ENCODE results near the gene ATXN1.
"Not testable (repeated sequence)": the region's sequence is repeated elsewhere in the genome, so short reads cannot be mapped to it uniquely, and the experiment has no call there.

The ATXN1 gene

GRCh38 chr6:16635291-16635809, 125.9 kb downstream of the ATXN1 start:
- no peak for DNase-seq

DNA sequence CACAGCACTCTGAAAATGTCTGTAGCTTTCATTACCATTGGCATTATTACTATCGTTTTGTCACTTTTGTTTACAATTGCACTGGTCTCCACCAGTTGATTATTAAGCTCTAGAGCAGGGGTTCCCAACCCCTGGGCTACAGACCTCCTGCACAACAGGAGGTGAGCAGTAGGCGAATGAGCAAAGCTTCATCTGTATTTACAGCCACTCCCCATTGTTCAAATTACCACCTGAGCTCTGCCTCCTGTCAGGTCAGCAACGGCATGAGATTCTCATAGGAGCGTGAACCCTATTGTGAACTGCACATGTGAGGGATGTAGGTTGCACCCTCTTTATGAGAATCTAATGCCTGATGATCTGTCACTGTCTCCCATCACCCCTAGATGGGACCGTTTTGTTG, 126.4 kb downstream of the ATXN1 start:
- no peak for DNase-seq

DNA sequence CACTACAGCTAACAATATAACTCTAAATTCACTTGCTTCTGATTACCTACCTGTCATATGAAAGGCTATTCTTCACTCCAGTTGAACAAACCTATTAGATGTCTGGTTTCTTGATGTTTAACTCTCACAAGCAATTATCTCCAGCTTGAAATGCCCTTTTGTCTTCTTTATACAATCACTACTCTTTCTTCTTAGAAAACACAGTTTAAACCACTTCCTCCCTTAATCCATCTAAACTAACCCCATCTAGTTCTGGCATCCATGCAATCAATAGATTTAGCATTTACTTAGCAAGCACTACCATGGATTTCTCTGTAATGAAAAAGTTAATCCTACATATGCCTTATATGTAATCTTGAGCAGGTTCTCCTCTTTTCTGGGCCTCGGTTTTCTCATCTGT, 127.3 kb downstream of the ATXN1 start:
- no peak for DNase-seq

- DNase-seq: no peak
These were observed 127.8 kb downstream of the ATXN1 start for GRCh38 chr6:16633465-16633864.

DNA sequence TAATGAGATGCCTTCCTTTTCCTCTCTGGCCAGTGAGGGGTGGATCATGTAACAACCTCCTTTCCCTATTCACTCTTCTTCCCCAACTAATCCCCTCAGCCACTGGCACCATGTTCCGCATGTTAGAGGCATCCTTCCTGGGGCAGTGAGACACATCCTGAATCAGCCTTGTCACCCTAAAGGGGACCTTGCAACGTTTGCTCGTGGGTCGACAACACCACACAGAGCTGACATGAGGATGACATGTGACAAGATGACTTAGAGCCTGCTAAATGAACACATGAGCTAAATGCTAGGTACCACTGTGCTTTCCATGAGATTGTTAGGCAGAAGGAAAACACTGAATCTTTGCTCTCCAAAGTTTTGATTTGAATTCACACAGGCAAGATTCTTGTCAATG, 129.2 kb downstream of the ATXN1 start:
- DNase-seq: no peak

GRCh38 chr6:16630026-16630643, 131.1 kb downstream of the ATXN1 start:
- no peak for DNase-seq

DNA sequence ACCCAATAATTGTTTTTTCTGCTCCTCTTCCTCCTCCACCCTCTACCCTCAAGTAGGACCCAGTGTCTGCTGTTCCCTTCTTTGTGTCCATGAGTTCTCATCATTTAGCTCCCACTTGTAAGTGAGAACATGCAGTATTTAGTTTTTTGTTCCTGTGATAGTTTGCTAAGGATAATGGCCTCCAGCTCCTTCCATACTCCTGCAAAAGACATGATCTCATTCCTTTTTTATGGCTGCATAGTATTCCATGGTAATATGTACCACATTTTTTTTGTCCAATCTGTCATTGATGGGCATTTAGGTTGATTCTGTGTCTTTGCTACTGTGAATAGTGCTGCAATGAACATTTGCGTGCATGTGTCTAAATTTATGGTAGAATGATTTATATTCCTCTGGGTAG, 132.7 kb downstream of the ATXN1 start:
- DNase-seq: not testable (repeated sequence)

DNA sequence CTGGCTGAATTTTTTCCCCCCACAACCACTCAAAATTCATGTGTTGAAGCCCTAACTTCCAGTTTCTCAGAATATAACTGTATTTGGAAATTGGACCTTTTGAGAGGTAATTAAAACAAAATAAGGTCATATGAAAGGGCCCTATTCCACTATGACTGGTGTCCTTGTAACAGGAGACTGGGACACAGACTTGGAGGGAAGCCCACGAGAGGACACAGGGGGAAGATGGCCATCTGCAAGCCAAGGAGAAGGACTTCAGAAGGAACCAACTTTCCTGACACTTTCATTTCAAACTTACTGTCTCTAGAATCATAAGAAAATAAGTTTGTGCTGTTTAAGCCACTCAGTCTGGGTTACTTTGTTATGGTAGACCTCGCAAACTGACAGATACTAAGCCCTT, 134.6 kb downstream of the ATXN1 start:
- DNase-seq: no peak

DNA sequence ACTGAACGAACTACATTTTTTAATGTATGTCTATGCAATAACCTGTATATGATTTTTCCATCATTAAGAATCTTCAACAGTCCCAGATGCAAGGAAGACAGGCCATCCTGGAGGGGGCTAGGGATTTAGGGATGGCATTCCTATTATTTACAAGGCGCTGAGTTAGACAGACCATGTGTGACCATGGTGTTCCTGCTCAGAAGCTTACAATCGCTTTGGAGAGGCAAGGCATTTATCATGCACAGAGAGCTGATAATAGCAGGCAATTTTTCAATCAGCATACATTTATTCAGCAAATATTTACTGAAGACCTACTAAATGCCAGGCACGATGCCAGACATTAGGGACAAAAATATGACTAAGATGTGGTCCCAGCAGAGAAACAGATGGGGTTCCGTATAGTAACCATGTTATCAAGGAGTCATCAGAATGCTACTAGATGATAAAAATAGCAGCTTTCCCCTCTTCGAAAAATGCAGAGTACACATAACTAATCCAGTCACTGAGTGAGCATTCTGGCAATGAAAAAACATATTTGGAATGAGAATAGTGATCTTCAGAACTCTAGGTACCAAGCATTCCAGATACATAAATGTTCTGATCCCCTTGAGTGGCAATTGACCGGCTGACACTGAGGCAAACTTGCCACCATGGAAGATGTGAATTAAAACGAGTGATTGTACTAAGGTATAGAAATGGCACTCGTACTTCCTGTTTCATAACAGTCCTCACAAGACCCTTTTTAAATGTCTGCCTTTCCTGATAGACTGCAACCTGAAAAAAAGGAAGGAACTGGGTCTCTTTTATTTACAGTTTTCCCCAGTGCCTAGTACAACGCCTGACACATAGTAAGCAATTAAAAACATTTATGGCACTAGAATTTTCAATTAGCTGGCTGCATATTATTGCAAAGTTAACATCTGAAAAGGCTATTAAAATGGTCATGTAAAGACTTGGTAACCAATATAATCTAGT, 135.7 kb downstream of the ATXN1 start:
- DNase-seq: no peak

DNA sequence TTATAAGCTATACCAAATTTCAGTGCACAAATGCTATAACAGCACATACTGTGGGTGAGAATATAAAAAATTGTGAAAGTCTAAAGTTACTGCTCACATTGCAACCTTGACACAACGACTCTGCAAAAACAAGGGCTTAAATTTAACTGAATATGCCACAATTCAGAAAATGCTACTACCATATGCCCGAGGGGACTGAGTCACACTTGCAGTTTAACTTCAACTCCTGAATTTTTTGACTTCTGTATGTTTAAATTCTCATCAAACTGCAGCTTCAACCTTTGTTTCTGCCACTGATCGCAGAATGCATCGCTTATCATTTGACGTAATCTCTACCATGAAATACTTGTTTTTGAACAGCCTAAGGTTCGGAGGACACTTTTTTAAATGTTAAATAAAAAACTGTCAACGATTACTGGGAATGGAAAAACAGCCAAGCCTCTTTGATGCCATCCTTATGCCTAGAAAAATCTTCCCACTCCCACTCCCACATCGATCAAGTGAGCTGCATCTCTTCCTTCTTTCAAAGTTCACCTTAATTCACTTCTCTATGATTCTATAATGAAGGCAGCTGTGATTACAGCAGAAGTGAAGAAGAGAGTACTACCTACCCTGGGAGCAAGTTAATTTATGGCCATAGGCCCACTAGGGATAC, 136.5 kb downstream of the ATXN1 start:
- DNase-seq: no peak

- DNase-seq: no peak
These were observed 137.5 kb downstream of the ATXN1 start for GRCh38 chr6:16623731-16624130.

GRCh38 chr6:16623029-16623653, 138.1 kb downstream of the ATXN1 start:
- DNase-seq: no peak

GRCh38 chr6:16622193-16622592, 139.1 kb downstream of the ATXN1 start:
- no peak for DNase-seq

DNA sequence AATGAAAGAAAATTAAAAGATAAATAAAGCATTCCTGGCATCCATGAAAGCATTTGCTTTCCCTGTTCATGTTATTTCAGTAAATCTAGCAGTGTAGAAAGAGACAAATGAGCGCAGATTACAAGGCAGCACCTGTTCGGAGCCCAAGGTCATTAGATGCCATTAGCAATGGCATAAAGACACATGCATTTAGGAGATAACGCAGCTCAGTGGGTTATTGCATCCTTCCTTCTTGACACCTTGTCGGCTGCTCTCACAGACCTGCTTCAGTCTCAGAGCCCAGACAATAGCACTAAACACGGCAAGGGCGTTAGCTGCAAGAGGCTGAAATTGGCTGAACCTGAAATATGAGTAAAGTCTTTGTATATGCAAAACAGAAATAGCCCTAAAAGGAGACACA, 140.3 kb downstream of the ATXN1 start:
- DNase-seq: no peak

GRCh38 chr6:16619777-16620176, 141.5 kb downstream of the ATXN1 start:
- no peak for DNase-seq

GRCh38 chr6:16618962-16619361, 142.3 kb downstream of the ATXN1 start:
- no peak for DNase-seq

DNA sequence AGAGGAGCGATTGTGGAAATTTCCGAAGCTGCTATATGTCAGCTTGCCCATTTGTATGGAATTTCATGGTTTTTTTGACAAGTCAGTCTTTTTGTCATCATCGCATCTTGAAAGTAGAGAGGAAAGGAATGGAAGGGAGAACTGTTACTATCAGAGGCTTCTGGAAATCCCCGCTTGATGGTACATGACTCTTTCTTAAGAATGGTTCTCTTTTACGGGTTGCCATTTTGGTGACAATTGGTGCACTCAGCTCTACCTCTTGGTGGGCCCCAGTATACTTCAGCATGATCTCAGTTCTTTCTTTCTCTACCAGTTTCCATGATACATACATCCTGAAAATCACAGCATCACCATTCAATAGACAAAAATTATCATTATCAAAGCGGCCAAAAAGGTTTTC, 146.0 kb downstream of the ATXN1 start:
- DNase-seq: not testable (repeated sequence)

DNA sequence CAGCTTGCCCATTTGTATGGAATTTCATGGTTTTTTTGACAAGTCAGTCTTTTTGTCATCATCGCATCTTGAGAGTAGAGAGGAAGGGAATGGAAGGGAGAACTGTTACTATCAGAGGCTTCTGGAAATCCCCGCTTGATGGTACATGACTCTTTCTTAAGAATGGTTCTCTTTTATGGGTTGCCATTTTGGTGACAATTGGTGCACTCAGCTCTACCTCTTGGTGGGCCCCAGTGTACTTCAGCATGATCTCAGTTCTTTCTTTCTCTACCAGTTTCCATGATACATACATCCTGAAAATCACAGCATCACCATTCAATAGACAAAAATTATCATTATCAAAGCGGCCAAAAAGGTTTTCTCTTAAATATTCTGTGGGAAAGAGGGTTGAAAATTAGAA, 147.1 kb downstream of the ATXN1 start:
- not testable (repeated sequence) for DNase-seq

GRCh38 chr6:16613504-16613903, 147.8 kb downstream of the ATXN1 start:
- DNase-seq: not testable (repeated sequence)

DNA sequence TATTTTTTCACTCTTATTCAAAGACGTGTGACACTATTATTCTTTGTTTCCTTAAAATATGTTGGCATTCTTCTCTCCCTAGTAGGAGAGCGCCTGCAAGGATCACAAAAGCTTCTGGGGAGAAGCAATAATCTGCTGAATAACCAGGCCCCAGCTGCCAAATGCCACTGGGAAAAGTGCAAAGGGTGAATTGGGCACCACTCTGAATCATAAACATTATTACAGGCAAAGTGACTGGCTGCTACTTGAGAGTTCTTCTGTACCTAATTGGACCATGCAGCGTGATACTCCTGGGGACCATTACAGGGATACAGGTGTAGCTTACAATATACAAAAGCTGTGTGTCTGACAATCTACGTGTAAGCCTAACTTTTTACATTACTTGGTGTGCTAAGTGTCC, 152.8 kb downstream of the ATXN1 start:
- no peak for DNase-seq

DNA sequence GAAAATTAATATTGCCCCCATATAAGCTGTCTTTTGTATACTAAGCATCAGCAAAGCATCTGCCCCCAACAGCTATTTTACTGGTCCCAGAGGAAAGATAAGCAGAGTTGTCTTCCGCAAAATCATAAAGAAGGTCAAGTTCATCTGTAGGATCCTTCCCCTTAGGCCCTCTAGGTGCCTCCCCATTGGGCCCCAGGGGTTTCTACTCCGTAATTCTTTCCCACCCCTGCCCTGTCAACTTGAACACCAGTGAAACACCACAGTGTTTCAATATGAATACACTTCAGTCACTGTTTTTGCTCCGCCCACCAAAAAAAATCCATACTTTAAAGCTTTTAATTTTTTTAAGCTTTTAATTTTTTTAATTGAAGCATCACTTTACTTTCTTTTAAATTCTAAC, 159.2 kb downstream of the ATXN1 start:
- DNase-seq: no peak

- no peak for DNase-seq
These were observed 160.6 kb downstream of the ATXN1 start for GRCh38 chr6:16600701-16601100.

DNA sequence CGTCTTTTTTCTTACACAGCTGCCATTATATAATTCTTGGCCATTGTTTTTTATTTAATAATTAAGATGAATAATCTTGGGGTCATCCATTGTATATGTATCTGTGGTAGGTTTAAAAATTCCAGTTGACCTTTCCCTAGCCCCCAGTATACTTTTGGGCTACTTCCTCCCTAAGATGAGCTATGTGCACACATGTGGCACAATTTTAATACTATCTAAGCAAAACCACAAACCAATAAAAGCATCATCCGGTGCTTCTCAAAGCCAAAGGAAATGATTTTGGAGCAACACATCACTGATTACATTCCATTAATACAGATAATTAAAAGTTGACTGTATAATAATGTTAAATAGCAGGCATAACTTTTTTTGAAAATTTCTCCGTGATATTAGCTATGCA, 161.2 kb downstream of the ATXN1 start:
- DNase-seq: no peak
